ENCODE data around the gene GSK3B. TPM values are rescaled to one million over a fixed set of nuclear protein-coding genes. Genes with fewer than 3 reads are reported as not detected.

GSK3B gene
- total and polyA plus RNA-seq, 10 of the 15 experiments (the other 5 are each of a cell fraction or from before 2014, with no cell fraction given): 8.5 to 49.8 (median 25.5) TPM

- TF ChIP-seq BCLAF1 (IDR thresholded peaks at IDR 0.05) (no peak), ZZZ3 (IDR thresholded peaks at IDR 0.05; ENCODE audit: control insufficient read depth, insufficient read length, low read depth) (no peak), MXI1 (IDR thresholded peaks at IDR 0.05; ENCODE audit: low read depth, low read length) (no peak), SP1 (IDR thresholded peaks at IDR 0.05; ENCODE audit: low read depth, low read length) (no peak), TBL1XR1 (IDR thresholded peaks at IDR 0.05; ENCODE audit: low read depth, low read length) (no peak), SMAD1 (IDR thresholded peaks at IDR 0.05; ENCODE audit: low read depth, partially characterized antibody) (no peak), MTA2 (IDR thresholded peaks at IDR 0.05; ENCODE audit: low read depth) (no peak)
Measured at GRCh38 chr3:119796368-119796767, 297.9 kb downstream of the GSK3B start (continued).

- Histone ChIP-seq H3K36me3 (ENCODE audit: control insufficient read depth in 2 of 2, insufficient read depth in 2 of 2, low read length in 1 of 2) (no peaks in the 10 kb centered on the region), H3K9me3 (replicated peaks; ENCODE audit: control insufficient read depth, insufficient read depth, low read length) (no peaks in the 10 kb centered on the region), H3K4me1 (ENCODE audit: control insufficient read depth, insufficient read depth, low read length) (no peaks in the 10 kb centered on the region), H3K79me2 (ENCODE audit: control insufficient read depth, insufficient read depth, low read length) (no peaks in the 10 kb centered on the region), H4K20me1 (ENCODE audit: control insufficient read depth, insufficient read depth) (no peaks in the 10 kb centered on the region), H2AFZ (ENCODE audit: control insufficient read depth, low read depth, low read length) (no peak overlapping the region), H3K27me3 (replicated peaks in 1 of 2; ENCODE audit: control insufficient read depth in 2 of 2, insufficient read depth in 2 of 2, low read length in 1 of 2) (no peaks in the 10 kb centered on the region), H3K4me3 (no peak overlapping the region), H3K27ac (ENCODE audit: control insufficient read depth, insufficient read depth) (no peak overlapping the region), H3K9ac (ENCODE audit: control insufficient read depth, insufficient read depth, low read length) (no peak overlapping the region), H3K4me2 (ENCODE audit: control insufficient read depth, insufficient read depth) (no peak overlapping the region)
- no peak for FAIRE-seq
- 67% methylated on average over 3 of the region's 3 CpGs for WGBS (ENCODE audit: insufficient coverage, insufficient replicate concordance, low lambda C conversion rate, missing lambda C conversion rate)
- RAD21 ChIA-PET (ENCODE audit: unreplicated experiment): no interaction called here
- BruUV-seq (replicated peaks): no TSS peak
- intact Hi-C loops (cut with micrococcal nuclease; ENCODE audit: unreplicated experiment) (no loop called here), in situ Hi-C loops (cut with MboI) (no loop called here)
- no peak for ATAC-seq
- DNase-seq (ENCODE audit: low read depth, low spot score): no peak
- POLR2A ChIA-PET: no interaction called here
- SMC1A ChIA-PET (ENCODE audit: uncharacterized antibody, unreplicated experiment): no interaction called here
- CTCF ChIA-PET: no interaction called here
- TF ChIP-seq EZH2 (IDR thresholded peaks at IDR 0.05; ENCODE audit: borderline replicate concordance, control insufficient read depth, low read depth, low read length): no peak
- no peak for TF ChIP-seq MXI1 (IDR thresholded peaks at IDR 0.05; ENCODE audit: low read depth, low read length)
- no peak for TF ChIP-seq CBX5 (IDR thresholded peaks at IDR 0.05; ENCODE audit: low read depth)
- no peak for TF ChIP-seq SUPT20H (IDR thresholded peaks at IDR 0.05; ENCODE audit: borderline replicate concordance, control insufficient read depth, low read depth, low read length)
- no peak for TF ChIP-seq KLF5 (IDR thresholded peaks at IDR 0.05; ENCODE audit: partially characterized antibody)
- no peak for TF ChIP-seq REST (IDR thresholded peaks at IDR 0.05; ENCODE audit: low read depth, low read length)
- no peak for TF ChIP-seq NR2F1 (conservative IDR thresholded peaks at IDR 0.05)
- no peak for TF ChIP-seq SIX5 (IDR thresholded peaks at IDR 0.05; ENCODE audit: low read depth, low read length, severe bottlenecking)
- no peak for TF ChIP-seq E2F4 (IDR thresholded peaks at IDR 0.05; ENCODE audit: low read depth, low read length)
Measured at GRCh38 chr3:119795849-119796248, 298.4 kb downstream of the GSK3B start.
